ENCODE data around the gene HPS5. TPM values are rescaled to one million over a fixed set of nuclear protein-coding genes. Genes with fewer than 3 reads are reported as not detected.

Gene HPS5
- total and polyA plus RNA-seq, 2 of the 13 experiments (the other 11 are each of a cell fraction or from before 2014, with no cell fraction given) = 6.6 to 25.5 TPM

GRCh38 chr11:18236664-18237356, 85.1 kb downstream of the HPS5 start, which contains the start of gene SAA4 (continued):
- TF ChIP-seq ZKSCAN1 (IDR thresholded peaks at IDR 0.05; ENCODE audit: low read length) (no peak), ZNF549 (CRISPR knock-in tag; IDR thresholded peaks at IDR 0.05) (no peak), ZNF788 (CRISPR knock-in tag; IDR thresholded peaks at IDR 0.05; ENCODE audit: borderline replicate concordance) (no peak), EEA1 (CRISPR knock-in tag; IDR thresholded peaks at IDR 0.05; ENCODE audit: borderline replicate concordance) (no peak), SIN3B (IDR thresholded peaks at IDR 0.05; ENCODE audit: low read length) (no peak), KLF6 (CRISPR knock-in tag; IDR thresholded peaks at IDR 0.05) (no peak), CCAR2 (optimal IDR thresholded peaks at IDR 0.05; ENCODE audit: low read depth, low read length) (no peak), SAP130 (CRISPR knock-in tag; IDR thresholded peaks at IDR 0.05; ENCODE audit: low read depth) (peak; percentile 59), BATF2 (CRISPR knock-in tag; IDR thresholded peaks at IDR 0.05) (no peak), ZBTB43 (CRISPR knock-in tag; conservative IDR thresholded peaks at IDR 0.05) (no peak), ATF1 (CRISPR knock-in tag; IDR thresholded peaks at IDR 0.05) (no peak), STAT5B (CRISPR knock-in tag; IDR thresholded peaks at IDR 0.05) (no peak), MED8 (CRISPR knock-in tag; IDR thresholded peaks at IDR 0.05; ENCODE audit: insufficient replicate concordance) (no peak), HMGXB4 (CRISPR knock-in tag; IDR thresholded peaks at IDR 0.05; ENCODE audit: borderline replicate concordance in 1 of 2, low read depth in 1 of 2) (no peak), ARNT (IDR thresholded peaks at IDR 0.05) (no peak), PAF1 (CRISPR knock-in tag; IDR thresholded peaks at IDR 0.05) (no peak), CREM (IDR thresholded peaks at IDR 0.05) (peak; percentile 60; the same call in 1 of the 2 replicates), CREM (CRISPR knock-in tag; IDR thresholded peaks at IDR 0.05) (no peak), TFDP1 (CRISPR knock-in tag; IDR thresholded peaks at IDR 0.05; ENCODE audit: borderline replicate concordance) (no peak), ZNF7 (CRISPR knock-in tag; IDR thresholded peaks at IDR 0.05) (no peak), ZNF441 (CRISPR knock-in tag; IDR thresholded peaks at IDR 0.05; ENCODE audit: borderline replicate concordance) (0 out of 2 replicates have a peak, but pooled peaks have one; percentile 58), ZNF382 (CRISPR knock-in tag; IDR thresholded peaks at IDR 0.05; ENCODE audit: borderline replicate concordance) (no peak), KDM4B (CRISPR knock-in tag; IDR thresholded peaks at IDR 0.05) (no peak), SMARCE1 (IDR thresholded peaks at IDR 0.05; ENCODE audit: borderline replicate concordance) (no peak), TERF1 (CRISPR knock-in tag; IDR thresholded peaks at IDR 0.05) (no peak), ZNF790 (CRISPR knock-in tag; IDR thresholded peaks at IDR 0.05; ENCODE audit: borderline replicate concordance) (no peak), SMAD3 (CRISPR knock-in tag; IDR thresholded peaks at IDR 0.05) (peak; percentile 47; the same call in 1 of the 2 replicates)
